ENCODE data around the gene PFKFB2. TPM values are rescaled to one million over a fixed set of nuclear protein-coding genes. Genes with fewer than 3 reads are reported as not detected.

Gene PFKFB2
- polyA plus RNA-seq, 3 donors: 2.1 to 6.9 (median 2.3) TPM

GRCh38 chr1:207073906-207074820 is 21.1 kb downstream of the PFKFB2 start:
- H3K4me3 Mint-ChIP-seq: no peak overlapping the region
- Histone ChIP-seq H3K4me2 (replicated peaks; ENCODE audit: extremely low read depth, low read length, poor library complexity, severe bottlenecking) (no peak overlapping the region), H2AFZ (ENCODE audit: insufficient read depth, low read depth, low read length, poor library complexity, severe bottlenecking) (no peak overlapping the region), H3K4me3 (replicated peaks in 1 of 3; ENCODE audit: low read depth in 2 of 3, low read length in 3 of 3) (no peak overlapping the region), H3K9ac (ENCODE audit: insufficient read depth, low read length, poor library complexity, severe bottlenecking) (no peak overlapping the region), H4K20me1 (ENCODE audit: insufficient read depth, low read length) (no peaks in the 10 kb centered on the region), H3K9me3 (replicated peaks in 1 of 2; ENCODE audit: control insufficient read depth in 1 of 2, insufficient read depth in 1 of 2, low read length in 2 of 2) (no peaks in the 10 kb centered on the region), H3K27ac (ENCODE audit: low read depth in 1 of 2, low read length in 2 of 2) (no peak overlapping the region), H3K36me3 (replicated peaks in 1 of 2; ENCODE audit: control insufficient read depth in 1 of 2, insufficient read depth in 2 of 2, low read length in 2 of 2) (peaks cover 5 to 23% of the 10 kb centered on the region in 2 donors), H3K79me2 (ENCODE audit: insufficient read depth, low read length) (no peaks in the 10 kb centered on the region), H3K4me1 (ENCODE audit: control insufficient read depth in 1 of 2, insufficient read depth in 2 of 2, low read length in 2 of 2) (peaks cover 11 to 30% of the 10 kb centered on the region in 2 donors), H3K27me3 (ENCODE audit: control insufficient read depth in 2 of 2, insufficient read depth in 2 of 2, low read length in 2 of 2) (no peaks in the 10 kb centered on the region)
- H3K4me1 Mint-ChIP-seq: peaks cover 24% of the 10 kb centered on the region
- no peak for DNase-seq
- no peak overlapping the region for H3K27ac Mint-ChIP-seq
- peaks cover 0 to 4% (median 0%) of the 10 kb centered on the region in 3 donors for H3K27me3 Mint-ChIP-seq (ENCODE audit: low read depth in 3 of 3)
- no CpG with 5 or more reads among the region's 4 CpGs for WGBS (ENCODE audit: insufficient coverage)
- TF ChIP-seq CTCF (IDR thresholded peaks at IDR 0.05): no peak
- peaks cover 0 to 2% (median 0%) of the 10 kb centered on the region in 7 donors for H3K9me3 Mint-ChIP-seq
- peaks cover 29 to 55% of the 10 kb centered on the region in 2 donors for H3K36me3 Mint-ChIP-seq
- intact Hi-C loops (cut with micrococcal nuclease): no loop called here

- H3K36me3 ChIP-seq (replicated peaks in 1 of 2; ENCODE audit: control insufficient read depth in 1 of 2, insufficient read depth in 2 of 2, low read length in 2 of 2): peaks cover 5 to 22% of the 10 kb centered on the region in 2 donors
- H3K9me3 Mint-ChIP-seq: no peaks in the 10 kb centered on the region
- peaks cover 0 to 4% (median 0%) of the 10 kb centered on the region in 3 donors for H3K27me3 Mint-ChIP-seq (ENCODE audit: low read depth in 3 of 3)
- no peaks in the 10 kb centered on the region for H3K27me3 ChIP-seq (ENCODE audit: control insufficient read depth in 2 of 2, insufficient read depth in 2 of 2, low read length in 2 of 2)
- no peaks in the 10 kb centered on the region for H3K79me2 ChIP-seq (ENCODE audit: insufficient read depth, low read length)
- H2AFZ ChIP-seq (ENCODE audit: insufficient read depth, low read depth, low read length, poor library complexity, severe bottlenecking): no peak overlapping the region
- H3K4me3 Mint-ChIP-seq: no peak overlapping the region
- no peak overlapping the region for H3K9ac ChIP-seq (ENCODE audit: insufficient read depth, low read length, poor library complexity, severe bottlenecking)
- H3K9me3 ChIP-seq (replicated peaks in 1 of 2; ENCODE audit: control insufficient read depth in 1 of 2, insufficient read depth in 1 of 2, low read length in 2 of 2): no peaks in the 10 kb centered on the region
- H3K4me2 ChIP-seq (replicated peaks; ENCODE audit: extremely low read depth, low read length, poor library complexity, severe bottlenecking): no peak overlapping the region
- H4K20me1 ChIP-seq (ENCODE audit: insufficient read depth, low read length): no peaks in the 10 kb centered on the region
- no peak for TF ChIP-seq CTCF (IDR thresholded peaks at IDR 0.05)
- no peak overlapping the region for H3K27ac ChIP-seq (ENCODE audit: low read depth in 1 of 2, low read length in 2 of 2)
- H3K36me3 Mint-ChIP-seq: peaks cover 18 to 47% of the 10 kb centered on the region in 2 donors
- intact Hi-C loops (cut with micrococcal nuclease): no loop called here
- H3K4me1 ChIP-seq (ENCODE audit: control insufficient read depth in 1 of 2, insufficient read depth in 2 of 2, low read length in 2 of 2): peaks cover 0 to 8% of the 10 kb centered on the region in 2 donors
- WGBS (ENCODE audit: insufficient coverage): 100% methylated on average over 3 of the region's 5 CpGs
- H3K4me3 ChIP-seq (replicated peaks in 1 of 3; ENCODE audit: low read depth in 2 of 3, low read length in 3 of 3): no peak overlapping the region
- no peak for DNase-seq
- no peak overlapping the region for H3K27ac Mint-ChIP-seq
- H3K4me1 Mint-ChIP-seq: peaks cover 10% of the 10 kb centered on the region
Observed at GRCh38 chr1:207076181-207076955, 23.3 kb downstream of the PFKFB2 start.
